DND-41 (cell line): ENCODE measurements around the gene PRSS57.

ENCODE experiments used
- CTCF ChIP-seq: IDR thresholded peaks from 2 replicates; pipeline ENCODE4 v1.5.1; 2012; ENCODE audit warnings: borderline replicate concordance, low read length, moderate library complexity, mild to moderate bottlenecking; ENCODE audit not compliant: poor library complexity, severe bottlenecking; ENCODE audit errors: extremely low read depth
- EZH2 ChIP-seq: IDR thresholded peaks from 3 replicates; pipeline ENCODE4 v1.6.1; 2012; ENCODE audit warnings: borderline replicate concordance, low read depth, mild to moderate bottlenecking, moderate library complexity, low read length, inconsistent platforms; ENCODE audit not compliant: severe bottlenecking

GRCh38 chr19:661427-662196, 33.6 kb downstream of the PRSS57 start:
- TF ChIP-seq CTCF (no peak), EZH2 (no peak)
